K562 (cell line): ENCODE results near the gene B4GALT7. TPM values are rescaled to one million over a fixed set of nuclear protein-coding genes. Genes with fewer than 3 reads are reported as not detected.

Source experiments
- ATAC-seq: fragments of 200-7000 bp; cut with Tn5 transposase; 3 replicates; pipeline ENCODE4 v1.9.1; 2020; ENCODE audit warnings: moderate library complexity
- BruUV-seq: library from RNA; stranded (reverse); fragments of 400-500 nt; replicated peaks from 2 replicates; lab custom pipeline; 2021; lab: Mats Ljungman, UMichigan
- CTCF ChIA-PET: fragments of 300-600 bp; formaldehyde crosslinking; extraction: SDS; loops from one replicate; lab custom pipeline; 2021; ENCODE audit warnings: low intra/inter-chr PET ratio; lab: Yijun Ruan, JAX
- POLR2A ChIA-PET: fragments of 300-600, 350-650 bp; sonication (Branson Sonifier 250); formaldehyde crosslinking; extraction: SDS; loops from one replicate; lab custom pipeline; 2021; ENCODE audit warnings: antibody characterized with exemption, inconsistent platforms; lab: Yijun Ruan, JAX
- DNase-seq, 4 experiments: peaks; one replicate each; pipeline versions ENCODE4 v3.0.0 to v3.0.0-alpha.2; 2011 to 2018; ENCODE audit warnings: low spot score in 3 of 4, mixed read lengths in 3 of 4; ENCODE audit errors: extremely low read depth in 1 of 4
- FAIRE-seq: peaks from 2 replicates; lab custom pipeline; 2011; peaks lifted over from hg19 to GRCh38; lab: Jason Lieb, UNC
- H2AFZ ChIP-seq: 2 replicates; pipeline ENCODE4 v1.6.0; 2011; ENCODE audit warnings: low read depth, low read length, control low read depth, inconsistent platforms
- H3K27ac ChIP-seq: fragments of 200-600 bp; 3 replicates; pipeline ENCODE4 v1.8.0; 2011; ENCODE audit warnings: low read depth, mild to moderate bottlenecking, control low read depth, inconsistent platforms, low read length, moderate library complexity, mixed read lengths; ENCODE audit errors: extremely low read depth
- H3K27me3 ChIP-seq, 2 experiments: fragments of 300-600 bp in 1 of 2; 2 replicates in 1 of 2; 3 replicates in 1 of 2; pipeline versions ENCODE4 v1.6.0 to v1.8.0; 2011; ENCODE audit warnings: inconsistent platforms in 2 of 2, low read length in 2 of 2, mild to moderate bottlenecking in 1 of 2, mixed read lengths in 1 of 2, moderate library complexity in 1 of 2; ENCODE audit not compliant: control insufficient read depth in 2 of 2, insufficient read depth in 2 of 2
- H3K36me3 ChIP-seq: fragments of 300-600 bp; 3 replicates; pipeline ENCODE4 v1.8.0; 2011; ENCODE audit warnings: mild to moderate bottlenecking, low read length, inconsistent platforms; ENCODE audit not compliant: control insufficient read depth, insufficient read depth
- H3K4me1 ChIP-seq, 2 experiments: fragments of 200-600 bp in 1 of 2; replicated peaks in 1 of 2; 2 replicates in 1 of 2; 3 replicates in 1 of 2; pipeline versions ENCODE4 v1.5.1 to v1.8.0; 2011; ENCODE audit warnings: inconsistent platforms in 2 of 2, low read length in 2 of 2, mild to moderate bottlenecking in 1 of 2, mixed read lengths in 1 of 2, moderate library complexity in 1 of 2; ENCODE audit not compliant: control insufficient read depth in 2 of 2, insufficient read depth in 2 of 2
- H3K4me2 ChIP-seq: 2 replicates; pipeline ENCODE4 v1.6.1; 2011; ENCODE audit warnings: low read length, control low read depth, inconsistent platforms, mixed read lengths; ENCODE audit not compliant: insufficient read depth
- H3K4me3 ChIP-seq: fragments of 200-600 bp; sonication (generic), shearing (Covaris generic); 2 replicates; pipeline ENCODE4 v1.5.1; 2016; ENCODE audit warnings: control low read depth, inconsistent platforms
- H3K79me2 ChIP-seq: fragments of 200-600 bp; 3 replicates; pipeline ENCODE4 v1.8.0; 2011; ENCODE audit warnings: low read length, inconsistent platforms; ENCODE audit not compliant: control insufficient read depth, insufficient read depth
- H3K9ac ChIP-seq, 2 experiments: 2 replicates each; pipeline versions ENCODE4 v1.6.0 to v1.6.1; 2011; ENCODE audit warnings: low read depth in 2 of 2, low read length in 2 of 2, control low read depth in 1 of 2, inconsistent platforms in 1 of 2, mild to moderate bottlenecking in 1 of 2, mixed read lengths in 1 of 2; ENCODE audit not compliant: insufficient read depth in 1 of 2
- H3K9me1 ChIP-seq: one replicate; pipeline ENCODE4 v1.6.0; 2011; ENCODE audit warnings: inconsistent platforms, mild to moderate bottlenecking, low read length, moderate library complexity; ENCODE audit not compliant: control insufficient read depth, insufficient read depth
- H3K9me3 ChIP-seq: replicated peaks from 2 replicates; pipeline ENCODE4 v1.5.1; 2011; ENCODE audit warnings: low read depth, low read length, inconsistent platforms; ENCODE audit not compliant: control insufficient read depth, insufficient read depth
- H4K20me1 ChIP-seq: replicated peaks from 2 replicates; pipeline ENCODE4 v1.6.1; 2011; ENCODE audit warnings: low read length, inconsistent platforms, mixed read lengths; ENCODE audit not compliant: control insufficient read depth, insufficient read depth
- ATF3 ChIP-seq, 2 experiments: fragments of 450-650 bp in 1 of 2; sonication (generic) in 1 of 2; formaldehyde crosslinking in 1 of 2; IDR thresholded peaks in 1 of 2; conservative IDR thresholded peaks in 1 of 2; 2 replicates each; pipeline versions ENCODE4 v1.6.1 to v1.8.1; 2016 to 2023; ENCODE audit warnings: mild to moderate bottlenecking in 2 of 2, moderate library complexity in 2 of 2, inconsistent platforms in 1 of 2, missing genetic modification reagents in 1 of 2
- ATF7 ChIP-seq: fragments of 450-650 bp; IDR thresholded peaks from 2 replicates; pipeline ENCODE4 v1.7.1; 2014; ENCODE audit warnings: mild to moderate bottlenecking, moderate library complexity
- CBFA2T2 ChIP-seq: fragments of 450-650 bp; conservative IDR thresholded peaks from 2 replicates; pipeline ENCODE4 v1.6.1; 2017; ENCODE audit warnings: mild to moderate bottlenecking
- CHAMP1 ChIP-seq: fragments of 450-650 bp; IDR thresholded peaks from 2 replicates; pipeline ENCODE4 v1.6.1; 2016; ENCODE audit warnings: mild to moderate bottlenecking
- HDAC2 ChIP-seq: fragments of 450-650 bp; IDR thresholded peaks from 2 replicates; pipeline ENCODE4 v1.6.1; 2016; ENCODE audit warnings: mild to moderate bottlenecking
- NFATC3 ChIP-seq: fragments of 450-650 bp; IDR thresholded peaks from 2 replicates; pipeline ENCODE4 v1.6.1; 2017; ENCODE audit warnings: mild to moderate bottlenecking
- NR2C1 ChIP-seq, 2 experiments: fragments of 450-650 bp; IDR thresholded peaks; 2 replicates each; pipeline ENCODE4 v1.6.1; 2017; ENCODE audit warnings: mild to moderate bottlenecking in 2 of 2, antibody characterized with exemption in 1 of 2, inconsistent platforms in 1 of 2, missing compliant biosample characterization in 1 of 2, missing genetic modification characterization in 1 of 2
- RAD51 ChIP-seq: fragments of 450-650 bp; IDR thresholded peaks from 2 replicates; pipeline ENCODE4 v1.7.1; 2016; ENCODE audit warnings: low read depth, mild to moderate bottlenecking, borderline replicate concordance
- TFE3 ChIP-seq: fragments of 450-650 bp; formaldehyde crosslinking; IDR thresholded peaks from 2 replicates; pipeline ENCODE4 v1.4.0; 2020; ENCODE audit warnings: mild to moderate bottlenecking, mixed read lengths
- ZBTB9 ChIP-seq: fragments of 450-650 bp; formaldehyde crosslinking; IDR thresholded peaks from 2 replicates; pipeline ENCODE4 v1.4.0; 2020; ENCODE audit warnings: mild to moderate bottlenecking, moderate library complexity
- ZFP36 ChIP-seq: fragments of 150-350 bp; IDR thresholded peaks from 2 replicates; pipeline ENCODE4 v1.6.1; 2018; ENCODE audit warnings: low read length, low read depth; ENCODE audit not compliant: partially characterized antibody
- WGBS: fragments of 100-300 bp; shearing (Covaris generic); methylation state at CpG from one replicate; pipeline ENCODE4 v1.1.6; 2016; ENCODE audit warnings: low coverage, mixed read lengths; ENCODE audit not compliant: insufficient coverage; ENCODE audit errors: missing lambda C conversion rate; 5-methylcytosine and 5-hydroxymethylcytosine counted together
- in situ Hi-C: fragments of 300-500 bp; cut with MboI; formaldehyde crosslinking; loops from 4 replicates; pipeline ENCODE4 v1.15.0; 2018; ENCODE audit warnings: inconsistent platforms, mixed read lengths
- intact Hi-C: fragments of 100-400 bp; cut with micrococcal nuclease; formaldehyde crosslinking; loops from 2 replicates; pipeline ENCODE4 v1.14.2; 2022
- polyA plus RNA-seq, 8 experiments: library from polyadenylated mRNA; depleted of rRNA in 4 of 8; stranded (reverse) in 5 of 8; unstranded in 3 of 8; fragments of >200 nt; fragmentation: Nextera tagmentation in 2 of 8; fragmentation: Illumina TruSeq in 1 of 8; extraction: Ambion mirVana in 2 of 8; extraction: Trizol in 1 of 8; gene quantifications; 2 replicates each; pipeline versions ENCODE4 v1.2.1 to v1.2.3, GENCODE V29; 2011 to 2014; ENCODE audit warnings: inconsistent platforms in 1 of 8, missing spikeins in 1 of 8
- total RNA-seq, 7 experiments: library from RNA; depleted of rRNA in 6 of 7; stranded (reverse); fragments of >200 nt in 6 of 7; fragmentation: Illumina TruSeq in 2 of 7; extraction: Trizol in 2 of 7; gene quantifications; 2 replicates each; pipeline versions ENCODE4 v1.2.1 to v1.2.3, GENCODE V29; 2011 to 2021; ENCODE audit warnings: low replicate concordance in 1 of 7

Gene B4GALT7
- total and polyA plus RNA-seq, 9 of the 15 experiments (the other 6 are each of a cell fraction or from before 2014, with no cell fraction given) = 0.34 to 17.7 (median 9.1) TPM

GRCh38 chr5:177555665-177556064, 44.3 kb upstream of the B4GALT7 start (continued):
- TF ChIP-seq NR2C1 (IDR thresholded peaks at IDR 0.05) (no peak), NR2C1 (tag; IDR thresholded peaks at IDR 0.05) (no peak), TFE3 (CRISPR knock-in tag) (no peak), CHAMP1 (no peak), CBFA2T2 (no peak)

- H3K36me3 ChIP-seq = peaks cover 10% of the 10 kb centered on the region
- H3K4me1 ChIP-seq = peaks cover 18 to 35% of the 10 kb centered on the region in 2 experiments
- peak overlapping the region; percentile 64 for H3K27ac ChIP-seq
- H3K9ac ChIP-seq = 0 out of 4 replicates have a peak overlapping the region, but pooled peaks of 1 of the 2 experiments have one; percentile 10
- POLR2A ChIA-PET = interaction anchor here (0.6 to 0.9 kb wide), 3 partner anchors 8 to 43 kb away, joined by 3 to 4 read pairs (median 3); no protein-coding TSS in a partner anchor
- H3K4me3 ChIP-seq = no peak overlapping the region
- H3K4me2 ChIP-seq = peak overlapping the region; percentile 35
- in situ Hi-C loops = no loop called here
- peak overlapping the region; percentile 84 for H2AFZ ChIP-seq
- FAIRE-seq = peak; percentile 97
- WGBS = 2% methylated on average over 4 of the region's 4 CpGs
- peaks cover 25% of the 10 kb centered on the region for H3K79me2 ChIP-seq
- DNase-seq = peak; percentile 51 to 90 (median 72)
- no peaks in the 10 kb centered on the region for H3K9me3 ChIP-seq
- no TSS peak for BruUV-seq
- H4K20me1 ChIP-seq = peaks cover 16% of the 10 kb centered on the region
- intact Hi-C loops = no loop called here
- no peaks in the 10 kb centered on the region for H3K27me3 ChIP-seq
- peak; percentile 70 for ATAC-seq
- no peaks in the 10 kb centered on the region for H3K9me1 ChIP-seq
- CTCF ChIA-PET = no interaction called here
- TF ChIP-seq HDAC2 (peak; percentile 47; the same call in 1 of the 2 replicates), NFATC3 (no peak), ATF7 (peak; percentile 55; the same call in 1 of the 2 replicates), ZBTB9 (peak; percentile 25; the same call in 1 of the 2 replicates), ATF3 (IDR thresholded peaks at IDR 0.05) (peak; percentile 40; the same call in 1 of the 2 replicates), ATF3 (CRISPR knock-in tag; conservative IDR thresholded peaks at IDR 0.05) (no peak), ZFP36 (no peak), RAD51 (peak; percentile 99)
Measured at GRCh38 chr5:177557041-177557647, 42.8 kb upstream of the B4GALT7 start.
